HG03196 (cell line): ENCODE data around the gene SH2B3.

Source experiments
- ATAC-seq: cut with Tn5 transposase; IDR thresholded peaks from one replicate; pipeline ENCODE4 v1.9.1; 2021; ENCODE audit not compliant: unreplicated experiment

Gene SH2B3

GRCh38 chr12:111426344-111427185, 20.8 kb downstream of the SH2B3 start:
- no peak for ATAC-seq

GRCh38 chr12:111427417-111428074, 21.8 kb downstream of the SH2B3 start:
- ATAC-seq: no peak

GRCh38 chr12:111428081-111428727, 22.5 kb downstream of the SH2B3 start:
- ATAC-seq: no peak

GRCh38 chr12:111428728-111429175, 23.0 kb downstream of the SH2B3 start:
- no peak for ATAC-seq

- no peak for ATAC-seq
Measured at GRCh38 chr12:111429828-111430432, 24.2 kb downstream of the SH2B3 start.

GRCh38 chr12:111430433-111431353, 25.0 kb downstream of the SH2B3 start:
- ATAC-seq: no peak

- ATAC-seq: no peak
Measured at GRCh38 chr12:111431772-111432171, 26.0 kb downstream of the SH2B3 start.

- ATAC-seq: no peak
Measured at GRCh38 chr12:111434049-111434448, 28.3 kb downstream of the SH2B3 start.

- ATAC-seq: peak; percentile 68
Measured at GRCh38 chr12:111434680-111435338, 29.1 kb downstream of the SH2B3 start.

GRCh38 chr12:111435661-111436201, 30.0 kb downstream of the SH2B3 start:
- no peak for ATAC-seq

- ATAC-seq: no peak
Measured at GRCh38 chr12:111436266-111436665, 30.5 kb downstream of the SH2B3 start.

- ATAC-seq: no peak
Measured at GRCh38 chr12:111436811-111437210, 31.1 kb downstream of the SH2B3 start.

- ATAC-seq: no peak
Measured at GRCh38 chr12:111437816-111438454, 32.2 kb downstream of the SH2B3 start.

GRCh38 chr12:111438481-111438880, 32.8 kb downstream of the SH2B3 start:
- ATAC-seq: no peak

- no peak for ATAC-seq
Measured at GRCh38 chr12:111439657-111440151, 34.0 kb downstream of the SH2B3 start.

- no peak for ATAC-seq
Measured at GRCh38 chr12:111440152-111440551, 34.4 kb downstream of the SH2B3 start.

GRCh38 chr12:111440631-111441030, 34.9 kb downstream of the SH2B3 start:
- no peak for ATAC-seq

GRCh38 chr12:111441107-111441928, 35.6 kb downstream of the SH2B3 start:
- ATAC-seq: no peak
